ENCODE measurements around the gene NKAPL.
"Not testable (repeated sequence)": the region's sequence is repeated elsewhere in the genome, so short reads cannot be mapped to it uniquely, and the experiment has no call there.

NKAPL gene

GRCh38 chr6:28296520-28297060, 37.5 kb downstream of the NKAPL start:
- in situ Hi-C loops (cut with MboI; ENCODE audit: low sequenced_read_pairs), result no loop called here

- in situ Hi-C loops (cut with MboI; ENCODE audit: low sequenced_read_pairs), result no loop called here
These were observed 44.5 kb downstream of the NKAPL start for GRCh38 chr6:28303570-28303969.

- in situ Hi-C loops (cut with MboI; ENCODE audit: low sequenced_read_pairs), result not testable (repeated sequence)
These were observed 47.3 kb downstream of the NKAPL start for GRCh38 chr6:28306363-28306762.
